GM12878 (cell line): ENCODE measurements around the gene MUC5B. TPM values are rescaled to one million over a fixed set of nuclear protein-coding genes. Genes with fewer than 3 reads are reported as not detected.
"Not testable (repeated sequence)": the region's sequence is repeated elsewhere in the genome, so short reads cannot be mapped to it uniquely, and the experiment has no call there.

Source experiments
- ATAC-seq: fragments of 200-7000 bp; cut with Tn5 transposase; 3 replicates; pipeline ENCODE4 v1.9.1; 2020; ENCODE audit warnings: mild to moderate bottlenecking, moderate library complexity
- BruUV-seq: library from RNA; stranded (reverse); fragments of 400-500 nt; replicated peaks from 2 replicates; lab custom pipeline; 2021; lab: Mats Ljungman, UMichigan
- CTCF ChIA-PET: fragments of 300-600 bp; sonication (Branson Sonifier 250); formaldehyde crosslinking; extraction: SDS; loops from one replicate; lab custom pipeline; 2021; ENCODE audit warnings: inconsistent platforms; lab: Yijun Ruan, JAX
- POLR2A ChIA-PET: fragments of 350-600 bp; formaldehyde crosslinking; extraction: SDS; loops from one replicate; lab custom pipeline; 2021; ENCODE audit warnings: inconsistent platforms; lab: Charles Lee
- RAD21 ChIA-PET: fragments of 300-600 bp; sonication (Branson Sonifier 250); formaldehyde crosslinking; loops from one replicate; lab custom pipeline; 2023; ENCODE audit warnings: antibody characterized with exemption; ENCODE audit not compliant: unreplicated experiment; lab: Charles Lee
- SMC1A ChIA-PET: fragments of 300-600 bp; sonication (Branson Sonifier 250); formaldehyde crosslinking; loops from one replicate; lab custom pipeline; 2023; ENCODE audit not compliant: unreplicated experiment, uncharacterized antibody; lab: Charles Lee
- DNase-seq: peaks from one replicate; pipeline ENCODE4 v3.0.0-alpha.2; 2011; ENCODE audit warnings: low read depth, low spot score
- FAIRE-seq: peaks from 3 replicates; lab custom pipeline; 2011; peaks lifted over from hg19 to GRCh38; lab: Jason Lieb, UNC
- H2AFZ ChIP-seq: 2 replicates; pipeline ENCODE4 v1.6.0; 2011; ENCODE audit warnings: low read depth, low read length, control low read depth; ENCODE audit not compliant: control insufficient read depth
- H3K27ac ChIP-seq: 2 replicates; pipeline ENCODE4 v1.5.1; 2011; ENCODE audit warnings: control low read depth; ENCODE audit not compliant: control insufficient read depth, insufficient read depth
- H3K27me3 ChIP-seq, 2 experiments: replicated peaks in 1 of 2; 2 replicates each; pipeline versions ENCODE4 v1.6.0 to v1.6.1; 2011; ENCODE audit warnings: low read length in 1 of 2; ENCODE audit not compliant: control insufficient read depth in 2 of 2, insufficient read depth in 2 of 2
- H3K36me3 ChIP-seq, 2 experiments: 2 replicates each; pipeline ENCODE4 v1.5.1; 2011; ENCODE audit warnings: low read length in 1 of 2; ENCODE audit not compliant: control insufficient read depth in 2 of 2, insufficient read depth in 2 of 2
- H3K4me1 ChIP-seq: 2 replicates; pipeline ENCODE4 v1.6.1; 2011; ENCODE audit warnings: mild to moderate bottlenecking, low read length, moderate library complexity, mixed read lengths; ENCODE audit not compliant: control insufficient read depth, insufficient read depth
- H3K4me2 ChIP-seq: 2 replicates; pipeline ENCODE4 v1.6.0; 2011; ENCODE audit warnings: control low read depth; ENCODE audit not compliant: control insufficient read depth, insufficient read depth
- H3K4me3 ChIP-seq: fragments of 200-600 bp; sonication (generic); 2 replicates; pipeline ENCODE4 v1.5.1; 2016
- H3K79me2 ChIP-seq: 2 replicates; pipeline ENCODE4 v1.6.0; 2011; ENCODE audit warnings: low read length; ENCODE audit not compliant: control insufficient read depth, insufficient read depth
- H3K9ac ChIP-seq: 2 replicates; pipeline ENCODE4 v1.8.0; 2011; ENCODE audit warnings: low read length, control low read depth, mixed read lengths; ENCODE audit not compliant: control insufficient read depth, insufficient read depth
- H3K9me3 ChIP-seq: replicated peaks from 3 replicates; pipeline ENCODE4 v1.5.1; 2011; ENCODE audit warnings: mild to moderate bottlenecking, low read length; ENCODE audit not compliant: control insufficient read depth, insufficient read depth
- H4K20me1 ChIP-seq: 2 replicates; pipeline ENCODE4 v1.6.0; 2011; ENCODE audit not compliant: control insufficient read depth, insufficient read depth
- CTCF ChIP-seq, 3 experiments: IDR thresholded peaks in 2 of 3; conservative IDR thresholded peaks in 1 of 3; 2 replicates each; pipeline ENCODE4 v1.5.1; 2011; ENCODE audit warnings: low read depth in 3 of 3, low read length in 3 of 3, mild to moderate bottlenecking in 3 of 3, control low read depth in 2 of 3, moderate library complexity in 2 of 3, inconsistent platforms in 1 of 3, mixed read lengths in 1 of 3; ENCODE audit not compliant: control insufficient read depth in 2 of 3, insufficient read depth in 1 of 3; ENCODE audit errors: extremely low read depth in 1 of 3
- E2F8 ChIP-seq: fragments of 450-650 bp; IDR thresholded peaks from 2 replicates; pipeline ENCODE4 v1.6.1; 2018; ENCODE audit warnings: mild to moderate bottlenecking, low read depth, moderate library complexity; ENCODE audit not compliant: partially characterized antibody
- EZH2 ChIP-seq: IDR thresholded peaks from 2 replicates; pipeline ENCODE4 v1.6.1; 2012; ENCODE audit warnings: low read depth, mild to moderate bottlenecking, control low read depth, inconsistent platforms, low read length, borderline replicate concordance; ENCODE audit not compliant: control insufficient read depth
- IRF3 ChIP-seq: fragments of 450-650 bp; IDR thresholded peaks from 2 replicates; pipeline ENCODE4 v1.6.1; 2014; ENCODE audit warnings: mild to moderate bottlenecking
- MLLT1 ChIP-seq: fragments of 450-650 bp; IDR thresholded peaks from 2 replicates; pipeline ENCODE4 v1.6.1; 2016; ENCODE audit warnings: mild to moderate bottlenecking
- NFYA ChIP-seq: IDR thresholded peaks from 2 replicates; pipeline ENCODE4 v1.6.1; 2011; ENCODE audit warnings: low read depth, mild to moderate bottlenecking, low read length, improper control_type of control experiment, borderline replicate concordance
- RBBP5 ChIP-seq: fragments of 200-600 bp; sonication (generic); conservative IDR thresholded peaks from 2 replicates; pipeline ENCODE4 v1.6.1; 2016
- SREBF1 ChIP-seq: IDR thresholded peaks from 2 replicates; pipeline ENCODE4 v1.6.1; 2012; ENCODE audit warnings: mild to moderate bottlenecking, low read length
- WGBS: methylation state at CpG from one replicate; pipeline ENCODE4 v1.1.6; 2016; ENCODE audit warnings: low lambda C conversion rate; ENCODE audit not compliant: insufficient replicate concordance, insufficient coverage; ENCODE audit errors: missing lambda C conversion rate; 5-methylcytosine and 5-hydroxymethylcytosine counted together
- in situ Hi-C: fragments of 300-500 bp; cut with MboI; formaldehyde crosslinking; loops from 9 replicates; pipeline ENCODE4 v1.14.3; 2018; ENCODE audit warnings: mixed read lengths
- intact Hi-C: fragments of 100-400 bp; cut with micrococcal nuclease; formaldehyde crosslinking; loops from one replicate; pipeline ENCODE4 v1.14.2; 2022; ENCODE audit not compliant: unreplicated experiment
- polyA plus RNA-seq, 11 experiments: library from polyadenylated mRNA; depleted of rRNA in 4 of 11; unstranded in 6 of 11; stranded (reverse) in 5 of 11; fragments of >200 nt; fragmentation: Nextera tagmentation in 4 of 11; fragmentation: Illumina TruSeq in 1 of 11; extraction: Ambion mirVana in 4 of 11; extraction: Trizol in 1 of 11; gene quantifications; 1 replicate in 1 of 11; 2 replicates in 10 of 11; pipeline versions ENCODE4 v1.2.1 to v1.2.3, GENCODE V29; 2011 to 2016; ENCODE audit warnings: inconsistent platforms in 2 of 11, missing spikeins in 2 of 11, low read depth in 1 of 11
- total RNA-seq, 4 experiments: library from RNA; depleted of rRNA in 3 of 4; stranded (reverse); fragments of >200 nt in 3 of 4; fragmentation: Illumina TruSeq in 1 of 4; extraction: Trizol in 1 of 4; gene quantifications; 2 replicates each; pipeline versions ENCODE4 v1.2.1 to v1.2.3, GENCODE V29; 2013 to 2021

Gene MUC5B
- total and polyA plus RNA-seq, 10 of the 15 experiments (the other 5 are each of a cell fraction or from before 2014, with no cell fraction given) = 1.5 TPM; not detected in 9

DNA sequence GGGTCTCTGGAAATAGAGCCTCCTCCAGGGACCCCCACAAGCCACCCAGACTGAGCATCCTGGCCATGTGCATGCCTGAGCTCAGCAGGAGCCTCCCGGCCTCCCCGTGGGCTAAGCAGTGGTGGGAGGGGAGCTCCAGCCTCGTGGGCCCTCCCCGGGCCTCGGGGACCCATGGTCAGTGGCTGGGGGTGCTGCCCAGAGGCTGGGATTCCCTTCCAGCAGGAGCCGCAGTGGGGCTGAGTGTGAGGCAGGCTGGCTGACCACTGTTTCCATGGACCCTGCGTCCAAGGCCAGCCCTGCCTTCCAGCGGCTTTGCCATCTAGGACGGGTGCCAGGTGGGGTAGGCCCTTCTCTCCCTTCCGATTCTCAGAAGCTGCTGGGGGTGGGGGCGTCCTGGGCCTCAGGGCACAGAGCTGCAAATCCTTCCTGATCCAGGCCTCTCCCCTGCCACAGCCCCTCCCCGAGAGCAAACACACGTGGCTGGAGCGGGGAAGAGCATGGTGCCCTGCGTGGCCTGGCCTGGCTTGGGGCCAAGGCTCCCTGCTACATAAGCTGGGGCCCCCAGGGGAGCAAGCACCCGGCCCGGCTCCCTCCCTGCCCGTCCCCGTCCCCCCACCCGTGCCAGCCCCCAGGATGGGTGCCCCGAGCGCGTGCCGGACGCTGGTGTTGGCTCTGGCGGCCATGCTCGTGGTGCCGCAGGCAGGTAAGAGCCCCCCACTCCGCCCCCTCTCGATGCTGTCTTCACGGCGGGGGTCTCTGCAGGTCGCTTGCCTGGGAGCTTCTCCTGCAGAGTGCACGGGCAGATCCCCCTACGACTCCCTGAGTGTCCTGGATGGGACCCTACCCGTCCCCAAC, at the start of gene MUC5B (continued):
- no peak for TF ChIP-seq RBBP5
- no peak for TF ChIP-seq SREBF1
- TF ChIP-seq CTCF (IDR thresholded peaks at IDR 0.05 in 2 of 3, conservative IDR thresholded peaks at IDR 0.05 in 1 of 3; ENCODE audit: control insufficient read depth in 2 of 3, extremely low read depth in 1 of 3, insufficient read depth in 1 of 3, low read depth in 3 of 3, low read length in 3 of 3) = no peak
- no peak for TF ChIP-seq MLLT1
- no peak for TF ChIP-seq IRF3
- no peak for TF ChIP-seq E2F8
- TF ChIP-seq NFYA = no peak
- TF ChIP-seq EZH2 = no peak

- H3K4me2 ChIP-seq, H3K36me3 ChIP-seq, H3K27me3 ChIP-seq, H3K79me2 ChIP-seq, BruUV-seq, H2AFZ ChIP-seq, H3K9ac ChIP-seq, H3K4me3 ChIP-seq, H3K9me3 ChIP-seq, RAD21 ChIA-PET, FAIRE-seq, DNase-seq, SMC1A ChIA-PET, H3K27ac ChIP-seq, ATAC-seq, intact Hi-C loops, in situ Hi-C loops, H4K20me1 ChIP-seq, CTCF ChIA-PET, H3K4me1 ChIP-seq, POLR2A ChIA-PET: not testable (repeated sequence)
- 47% methylated on average over 2 of the region's 3 CpGs for WGBS
Measured at GRCh38 chr11:1173396-1173795, 49.5 kb upstream of the MUC5B start.
